Vagina (tissue), 2 donors: ENCODE data around the gene ZNF592. TPM values are rescaled to one million over a fixed set of nuclear protein-coding genes. Genes with fewer than 3 reads are reported as not detected.

Experiments used
- DNase-seq, 2 donors: peaks; one replicate each; pipeline ENCODE4 v3.0.0-alpha.2; 2017; ENCODE audit errors: extremely low spot score in 2 of 2
- H3K27ac ChIP-seq: fragments of 200-600 bp; sonication (generic); one replicate; pipeline ENCODE4 v1.5.1; 2019
- H3K27me3 ChIP-seq: fragments of 200-600 bp; sonication (generic); one replicate; pipeline ENCODE4 v1.5.1; 2019
- H3K36me3 ChIP-seq, 2 donors: fragments of 200-600 bp; sonication (generic); one replicate each; pipeline ENCODE4 v1.5.1; 2017 to 2019
- H3K4me1 ChIP-seq: fragments of 200-600 bp; sonication (generic); one replicate; pipeline ENCODE4 v1.5.1; 2019
- H3K4me3 ChIP-seq, 2 donors: fragments of 200-600 bp; sonication (generic); 1 replicate in 1 of 2; 2 replicates in 1 of 2; pipeline ENCODE4 v1.5.1; 2016 to 2019
- H3K9me3 ChIP-seq: fragments of 200-600 bp; sonication (generic); one replicate; pipeline ENCODE4 v1.5.1; 2019
- POLR2A ChIP-seq, 2 donors: fragments of 450-650 bp; IDR thresholded peaks; one replicate each; pipeline ENCODE4 v1.6.1; 2017; ENCODE audit warnings: antibody characterized with exemption in 2 of 2, mild to moderate bottlenecking in 2 of 2, moderate library complexity in 2 of 2
- POLR2AphosphoS5 ChIP-seq, 2 donors: sonication (generic); formaldehyde crosslinking; IDR thresholded peaks; one replicate each; pipeline ENCODE4 v1.9.0; 2017; ENCODE audit warnings: antibody characterized with exemption in 2 of 2, mild to moderate bottlenecking in 2 of 2, low read depth in 1 of 2; ENCODE audit not compliant: insufficient read depth in 1 of 2
- intact Hi-C: fragments of 100-400 bp; cut with DNase I; formaldehyde crosslinking; loops from one replicate; pipeline ENCODE4 v1.15.1; 2023
- total RNA-seq: library from RNA; depleted of rRNA; stranded (reverse); fragments of >200 nt; gene quantifications from one replicate; pipeline ENCODE4 v1.2.3, GENCODE V29; 2016
- TF ChIP-seq, protein P1 (sequence below), 3 experiments: fragments of 450-650 bp in 2 of 3; fragments of 200-600 bp in 1 of 3; sonication (generic) in 1 of 3; IDR thresholded peaks; one replicate each; pipeline ENCODE4 v1.5.1; 2017 to 2019; ENCODE audit warnings: antibody characterized with exemption in 3 of 3, mild to moderate bottlenecking in 2 of 3, moderate library complexity in 2 of 3

ZNF592 gene
- total RNA-seq, 1 donor from 2014 or later: 21.6 TPM

DNA sequence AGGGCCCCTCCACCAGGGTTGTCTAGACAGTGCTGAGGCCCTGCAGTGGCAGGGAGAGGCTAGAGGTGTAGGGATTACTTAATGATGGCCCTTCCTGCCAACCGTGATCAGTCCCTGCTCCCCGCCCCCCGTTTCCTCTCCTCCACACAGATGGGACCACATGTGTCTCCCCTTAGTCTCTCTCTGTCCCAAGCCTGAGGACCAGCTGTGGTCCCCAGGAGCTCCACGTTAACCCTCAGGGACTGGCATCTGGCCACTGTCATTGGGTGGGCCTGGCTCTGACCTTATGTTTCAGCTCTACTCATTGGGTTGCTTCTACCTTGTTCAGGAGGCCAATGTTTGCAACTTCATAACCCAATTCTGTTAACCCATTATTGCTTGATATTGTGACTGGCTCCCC is 62.8 kb downstream of the ZNF592 start:
- Histone ChIP-seq H3K36me3 (no peaks in the 10 kb centered on the region), H3K4me3 (no peak overlapping the region), H3K27me3 (no peaks in the 10 kb centered on the region), H3K27ac (no peak overlapping the region), H3K9me3 (no peaks in the 10 kb centered on the region), H3K4me1 (no peaks in the 10 kb centered on the region)
- TF ChIP-seq, protein P1, sequence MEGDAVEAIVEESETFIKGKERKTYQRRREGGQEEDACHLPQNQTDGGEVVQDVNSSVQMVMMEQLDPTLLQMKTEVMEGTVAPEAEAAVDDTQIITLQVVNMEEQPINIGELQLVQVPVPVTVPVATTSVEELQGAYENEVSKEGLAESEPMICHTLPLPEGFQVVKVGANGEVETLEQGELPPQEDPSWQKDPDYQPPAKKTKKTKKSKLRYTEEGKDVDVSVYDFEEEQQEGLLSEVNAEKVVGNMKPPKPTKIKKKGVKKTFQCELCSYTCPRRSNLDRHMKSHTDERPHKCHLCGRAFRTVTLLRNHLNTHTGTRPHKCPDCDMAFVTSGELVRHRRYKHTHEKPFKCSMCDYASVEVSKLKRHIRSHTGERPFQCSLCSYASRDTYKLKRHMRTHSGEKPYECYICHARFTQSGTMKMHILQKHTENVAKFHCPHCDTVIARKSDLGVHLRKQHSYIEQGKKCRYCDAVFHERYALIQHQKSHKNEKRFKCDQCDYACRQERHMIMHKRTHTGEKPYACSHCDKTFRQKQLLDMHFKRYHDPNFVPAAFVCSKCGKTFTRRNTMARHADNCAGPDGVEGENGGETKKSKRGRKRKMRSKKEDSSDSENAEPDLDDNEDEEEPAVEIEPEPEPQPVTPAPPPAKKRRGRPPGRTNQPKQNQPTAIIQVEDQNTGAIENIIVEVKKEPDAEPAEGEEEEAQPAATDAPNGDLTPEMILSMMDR (IDR thresholded peaks at IDR 0.05): no peak
- no peak for TF ChIP-seq POLR2AphosphoS5 (IDR thresholded peaks at IDR 0.05; ENCODE audit: insufficient read depth in 1 of 2, low read depth in 1 of 2)
- TF ChIP-seq POLR2A (IDR thresholded peaks at IDR 0.05): no peak
- no peak for DNase-seq
- intact Hi-C loops: loop anchor here (10.0 kb wide), 1 partner anchor 216 kb away; no protein-coding TSS in a partner anchor

DNA sequence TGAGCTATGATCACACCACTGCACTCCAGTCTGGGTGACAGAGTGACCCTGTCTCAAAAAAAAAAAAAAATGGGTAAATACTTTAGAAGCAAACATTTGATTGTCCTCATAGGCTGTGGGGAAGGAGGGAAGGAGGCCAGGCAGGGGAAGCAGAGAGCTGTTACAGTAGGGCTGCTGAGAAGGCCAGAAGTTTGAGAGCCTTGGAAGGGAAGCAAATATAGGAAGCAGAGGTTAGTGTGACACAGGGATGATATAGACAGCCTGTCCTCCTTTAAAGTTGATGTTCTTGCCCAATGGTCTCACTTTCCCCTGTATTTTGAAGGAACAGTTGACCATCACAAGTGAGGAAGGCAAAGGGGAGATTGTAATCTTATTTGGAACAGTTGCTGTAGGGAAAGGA is 63.4 kb downstream of the ZNF592 start:
- Histone ChIP-seq H3K27ac (no peak overlapping the region), H3K9me3 (no peaks in the 10 kb centered on the region)
- intact Hi-C loops: loop anchor here (10.0 kb wide), 1 partner anchor 217 kb away; no protein-coding TSS in a partner anchor

DNA sequence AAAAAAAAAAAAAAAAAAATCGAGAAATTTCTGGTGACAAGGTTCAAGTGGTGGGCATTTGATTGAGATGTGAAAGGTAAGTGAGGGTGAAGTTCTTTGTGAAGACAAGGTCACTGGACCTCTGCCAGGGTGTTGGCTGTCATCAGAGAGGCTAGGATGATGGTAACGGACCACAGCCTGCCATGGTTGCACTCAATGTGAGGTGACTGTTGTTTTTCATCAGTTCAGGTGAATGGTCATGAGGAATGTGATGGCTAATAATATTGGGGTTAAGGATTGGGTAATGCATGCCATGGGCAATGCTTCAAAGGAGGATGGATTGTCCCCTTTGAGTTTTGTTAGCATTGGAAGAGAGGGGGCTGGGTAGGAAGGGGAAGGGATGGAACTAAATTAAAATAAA is 64.5 kb downstream of the ZNF592 start:
- H3K4me1 ChIP-seq: peaks cover 5% of the 10 kb centered on the region
- no peak overlapping the region for H3K27ac ChIP-seq
- no peaks in the 10 kb centered on the region for H3K27me3 ChIP-seq
- H3K36me3 ChIP-seq: no peaks in the 10 kb centered on the region
- intact Hi-C loops: loop anchor here (10.0 kb wide), 1 partner anchor 218 kb away; no protein-coding TSS in a partner anchor
- DNase-seq: no peak
- H3K4me3 ChIP-seq: no peak overlapping the region
- no peaks in the 10 kb centered on the region for H3K9me3 ChIP-seq
- TF ChIP-seq POLR2AphosphoS5 (IDR thresholded peaks at IDR 0.05; ENCODE audit: insufficient read depth in 1 of 2, low read depth in 1 of 2) (no peak), POLR2A (IDR thresholded peaks at IDR 0.05) (no peak)
- TF ChIP-seq, protein P1 (IDR thresholded peaks at IDR 0.05): no peak

More for the DNA sequence above, 63.4 kb downstream of the ZNF592 start:
- no peak for TF ChIP-seq POLR2AphosphoS5 (IDR thresholded peaks at IDR 0.05; ENCODE audit: insufficient read depth in 1 of 2, low read depth in 1 of 2)
- TF ChIP-seq, protein P1 (IDR thresholded peaks at IDR 0.05): no peak
- TF ChIP-seq POLR2A (IDR thresholded peaks at IDR 0.05): no peak
- no peak for DNase-seq
- H3K4me3 ChIP-seq: no peak overlapping the region
- no peaks in the 10 kb centered on the region for H3K4me1 ChIP-seq
- H3K27me3 ChIP-seq: no peaks in the 10 kb centered on the region
- no peaks in the 10 kb centered on the region for H3K36me3 ChIP-seq

DNA sequence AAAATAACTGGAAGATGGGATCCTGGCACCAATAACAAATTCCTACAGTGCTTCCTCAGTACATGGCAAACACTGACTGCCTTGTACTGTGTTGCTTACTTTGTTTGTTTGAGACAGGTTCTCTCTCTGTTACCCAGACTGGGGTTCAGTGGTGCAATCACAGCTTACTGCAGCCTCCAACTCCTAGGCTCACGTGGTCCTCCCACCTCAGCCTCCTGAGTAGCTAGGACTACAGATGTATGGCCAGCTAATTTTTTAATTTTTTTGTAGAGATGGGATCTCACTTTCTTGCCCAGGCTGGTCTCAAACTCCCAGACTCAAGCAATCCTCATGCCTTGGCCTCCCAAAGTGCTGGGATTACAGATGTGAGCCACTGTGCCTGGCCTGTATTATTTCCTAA is 65.0 kb downstream of the ZNF592 start:
- Histone ChIP-seq H3K27ac (no peak overlapping the region), H3K27me3 (no peaks in the 10 kb centered on the region), H3K9me3 (no peaks in the 10 kb centered on the region), H3K4me1 (peaks cover 11% of the 10 kb centered on the region), H3K4me3 (no peak overlapping the region), H3K36me3 (no peaks in the 10 kb centered on the region)
- DNase-seq: no peak
- intact Hi-C loops: loop anchor here (10.0 kb wide), 1 partner anchor 219 kb away; no protein-coding TSS in a partner anchor
- TF ChIP-seq, protein P1 (IDR thresholded peaks at IDR 0.05): no peak
- TF ChIP-seq POLR2A (IDR thresholded peaks at IDR 0.05) (no peak), POLR2AphosphoS5 (IDR thresholded peaks at IDR 0.05; ENCODE audit: insufficient read depth in 1 of 2, low read depth in 1 of 2) (no peak)

DNA sequence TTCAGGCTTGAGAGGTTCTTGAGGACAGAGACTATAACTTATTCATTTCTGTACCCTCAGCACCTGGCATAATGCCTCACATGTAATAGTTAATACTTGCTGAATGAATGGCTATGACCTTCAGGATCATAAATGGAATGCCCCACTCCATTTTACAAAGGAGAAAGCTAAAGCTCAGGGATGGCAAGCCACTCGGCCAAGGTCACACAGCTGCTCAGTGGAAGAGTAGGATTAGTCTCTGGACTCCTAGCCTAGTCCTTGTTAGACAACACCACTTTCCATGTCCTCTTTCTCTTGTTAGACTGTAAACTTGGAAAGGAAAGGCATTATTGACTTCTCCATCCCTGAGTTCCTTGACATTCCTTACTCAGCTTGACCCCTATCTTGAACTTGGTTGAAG is 65.5 kb downstream of the ZNF592 start:
- TF ChIP-seq POLR2A (IDR thresholded peaks at IDR 0.05): no peak
- no peak for TF ChIP-seq POLR2AphosphoS5 (IDR thresholded peaks at IDR 0.05; ENCODE audit: insufficient read depth in 1 of 2, low read depth in 1 of 2)
- TF ChIP-seq, protein P1 (IDR thresholded peaks at IDR 0.05): no peak
- peaks cover 16% of the 10 kb centered on the region for H3K4me1 ChIP-seq
- no peaks in the 10 kb centered on the region for H3K9me3 ChIP-seq
- no peak overlapping the region for H3K27ac ChIP-seq
- no peak for DNase-seq
- no peaks in the 10 kb centered on the region for H3K36me3 ChIP-seq
- no peaks in the 10 kb centered on the region for H3K27me3 ChIP-seq
- intact Hi-C loops: loop anchor here (10.0 kb wide), 1 partner anchor 219 kb away; no protein-coding TSS in a partner anchor
- H3K4me3 ChIP-seq: no peak overlapping the region
